ENCODE data around the gene CC2D2A.
"Not testable (repeated sequence)": the region's sequence is repeated elsewhere in the genome, so short reads cannot be mapped to it uniquely, and the experiment has no call there.

Gene CC2D2A

GRCh38 chr4:15556511-15557092, 86.9 kb downstream of the CC2D2A start:
- DNase-seq = no peak

GRCh38 chr4:15557786-15558550, 88.3 kb downstream of the CC2D2A start:
- no peak for DNase-seq

GRCh38 chr4:15558561-15558960, 88.9 kb downstream of the CC2D2A start:
- no peak for DNase-seq

- DNase-seq = peak in 19 of 51 donors; percentile 2 to 58 (median 7)
Observed at GRCh38 chr4:15562114-15562513, 92.4 kb downstream of the CC2D2A start.

- DNase-seq = no peak
Observed at GRCh38 chr4:15562623-15563022, 92.9 kb downstream of the CC2D2A start.

GRCh38 chr4:15563871-15564270, 94.2 kb downstream of the CC2D2A start:
- DNase-seq = no peak

GRCh38 chr4:15568821-15569220, 99.1 kb downstream of the CC2D2A start:
- no peak for DNase-seq

- no peak for DNase-seq
Observed at GRCh38 chr4:15569746-15570145, 100.1 kb downstream of the CC2D2A start.

- DNase-seq = no peak
Observed at GRCh38 chr4:15575966-15576365, 106.3 kb downstream of the CC2D2A start.

- DNase-seq = no peak
Observed at GRCh38 chr4:15577508-15577907, 107.8 kb downstream of the CC2D2A start.

GRCh38 chr4:15584785-15585184, 115.1 kb downstream of the CC2D2A start:
- DNase-seq = no peak

- DNase-seq = no peak
Observed at GRCh38 chr4:15585331-15585730, 115.6 kb downstream of the CC2D2A start.

GRCh38 chr4:15586066-15586465, 116.4 kb downstream of the CC2D2A start:
- no peak for DNase-seq

GRCh38 chr4:15587649-15588048, 118.0 kb downstream of the CC2D2A start:
- no peak for DNase-seq

GRCh38 chr4:15592799-15593198, 123.1 kb downstream of the CC2D2A start:
- DNase-seq = no peak

GRCh38 chr4:15598644-15599043, 129.0 kb downstream of the CC2D2A start:
- no peak for DNase-seq

GRCh38 chr4:15600176-15600575, 130.5 kb downstream of the CC2D2A start:
- DNase-seq = no peak

- no peak for DNase-seq
Observed at GRCh38 chr4:15601862-15602261, 132.2 kb downstream of the CC2D2A start.

- DNase-seq = no peak
Observed at GRCh38 chr4:15605537-15605936, 135.9 kb downstream of the CC2D2A start.

- no peak for DNase-seq
Observed at GRCh38 chr4:15610855-15611254, 141.2 kb downstream of the CC2D2A start.

GRCh38 chr4:15612136-15612535, 142.5 kb downstream of the CC2D2A start:
- DNase-seq = no peak

GRCh38 chr4:15614891-15615290, 145.2 kb downstream of the CC2D2A start:
- not testable (repeated sequence) for DNase-seq

GRCh38 chr4:15617407-15617806, 147.7 kb downstream of the CC2D2A start:
- DNase-seq = not testable (repeated sequence)
